Aortic smooth muscle cell (primary cell): Measurements from ENCODE around the gene RPL37. TPM values are rescaled to one million over a fixed set of nuclear protein-coding genes. Genes with fewer than 3 reads are reported as not detected.

Source experiments
- total RNA-seq: library from RNA; depleted of rRNA; stranded (reverse); fragments of >200 nt; gene quantifications from 2 replicates; pipeline ENCODE4 v1.2.3, GENCODE V29; 2014

The RPL37 gene
- total RNA-seq: 2,631 and 3,022 TPM in 2 replicates

GRCh38 chr5:40834849-40835787, at the start of gene RPL37:
TSS of gene RPL37 (minus strand) at chr5:40835222. CDS start at chr5:40835185, 37 bp downstream.

DNA sequence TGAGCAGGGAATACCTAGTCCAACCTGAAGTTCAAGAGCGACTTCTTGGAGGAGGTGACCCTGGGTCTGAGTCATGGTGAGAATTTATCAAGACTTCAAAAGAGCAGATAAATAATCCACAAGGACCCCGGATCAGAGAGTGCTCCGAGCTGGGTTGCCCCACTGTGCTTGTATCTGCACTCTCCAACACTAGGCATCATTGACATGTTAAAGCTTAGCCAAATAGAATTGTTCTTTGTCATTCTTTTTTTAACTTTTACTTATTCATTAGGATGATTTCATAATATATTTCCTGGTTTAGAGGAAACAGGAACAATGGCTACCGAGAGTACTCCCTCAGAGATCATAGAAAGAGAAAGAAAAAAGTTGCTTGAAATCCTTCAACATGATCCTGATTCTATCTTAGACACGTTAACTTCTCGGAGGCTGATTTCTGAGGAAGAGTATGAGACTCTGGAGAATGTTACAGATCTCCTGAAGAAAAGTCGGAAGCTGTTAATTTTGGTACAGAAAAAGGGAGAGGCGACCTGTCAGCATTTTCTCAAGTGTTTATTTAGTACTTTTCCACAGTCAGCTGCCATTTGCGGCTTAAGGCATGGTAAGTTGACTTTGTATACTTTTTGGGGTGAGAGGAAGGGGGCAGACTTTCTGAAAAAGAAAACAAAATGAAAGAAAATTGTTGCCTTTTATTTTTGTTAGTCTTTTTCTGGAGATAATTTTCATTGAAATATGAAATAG, 6.2 kb upstream of the RPL37 start, which contains the start of gene CARD6:
Gene CARD6, plus strand, starts transcription at position 300 of the 738 bp plus-strand sequence. Its CDS starts 16 bp downstream, at position 316.

GRCh38 chr5:40798012-40798800, 36.8 kb downstream of the RPL37 start, which contains the start of gene PRKAA1:
TSS of gene PRKAA1 (minus strand) at chr5:40798374. CDS start at chr5:40798189, 185 bp downstream.

Other genes with a start within 250 kb of the RPL37 start
- 20.6 and 66.8 TPM in 2 replicates for gene PTGER4, start 155.3 kb downstream of the RPL37 start, total RNA-seq
- 15.7 and 18.5 TPM in 2 replicates for gene TTC33, start 79.3 kb downstream of the RPL37 start, total RNA-seq
- 164 and 166 TPM in 2 replicates for gene PRKAA1, start 36.8 kb downstream of the RPL37 start, total RNA-seq
- gene CARD6, start 6.1 kb upstream of the RPL37 start, total RNA-seq: 20.1 and 20.9 TPM in 2 replicates
- 2.4 and 15.2 TPM in 2 replicates for gene C7, start 74.3 kb upstream of the RPL37 start, total RNA-seq
- gene MROH2B, start 236.1 kb upstream of the RPL37 start, total RNA-seq: not detected in 2 replicates